ENCODE data around the gene CLDN20. TPM values are rescaled to one million over a fixed set of nuclear protein-coding genes. Genes with fewer than 3 reads are reported as not detected.
"Not testable (repeated sequence)": the region's sequence is repeated elsewhere in the genome, so short reads cannot be mapped to it uniquely, and the experiment has no call there.

CLDN20 gene
- not detected for total RNA-seq

GRCh38 chr6:155263373-155264063, at the start of gene CLDN20:
CLDN20 (plus strand) TSS chr6:155264013; CDS start chr6:155275720, 11,707 bp downstream.
- Mint-ChIP-seq H3K27me3 (no peaks in the 10 kb centered on the region), H3K36me3 (peaks cover 12% of the 10 kb centered on the region), H3K4me3 (no peak within 1 kb of the TSS), H3K9me3 (no peaks in the 10 kb centered on the region), H3K27ac (no peak within 1 kb of the TSS), H3K4me1 (peaks cover 3% of the 10 kb centered on the region)
- POLR2A ChIA-PET, result no interaction called here
- DNase-seq, result no peak
- no peak for ATAC-seq (ENCODE audit: low read depth)

GRCh38 chr6:155215906-155216305, 47.9 kb upstream of the CLDN20 start:
- no peak for DNase-seq
- H3K36me3 Mint-ChIP-seq, result no peaks in the 10 kb centered on the region
- H3K4me1 Mint-ChIP-seq, result peaks cover 1% of the 10 kb centered on the region
- no peak overlapping the region for H3K27ac Mint-ChIP-seq
- no peaks in the 10 kb centered on the region for H3K9me3 Mint-ChIP-seq
- no peak overlapping the region for H3K4me3 Mint-ChIP-seq
- no peak for ATAC-seq (ENCODE audit: low read depth)
- POLR2A ChIA-PET, result no interaction called here
- H3K27me3 Mint-ChIP-seq, result peaks cover 10% of the 10 kb centered on the region

GRCh38 chr6:155216312-155217046, 47.3 kb upstream of the CLDN20 start:
- H3K27ac Mint-ChIP-seq, result no peak overlapping the region
- no peaks in the 10 kb centered on the region for H3K9me3 Mint-ChIP-seq
- no peaks in the 10 kb centered on the region for H3K36me3 Mint-ChIP-seq
- no peak for DNase-seq
- H3K27me3 Mint-ChIP-seq, result peaks cover 10% of the 10 kb centered on the region
- no peak for ATAC-seq (ENCODE audit: low read depth)
- H3K4me3 Mint-ChIP-seq, result no peak overlapping the region
- POLR2A ChIA-PET, result no interaction called here
- peaks cover 1% of the 10 kb centered on the region for H3K4me1 Mint-ChIP-seq

GRCh38 chr6:155218711-155219110, 45.1 kb upstream of the CLDN20 start:
- POLR2A ChIA-PET, result not testable (repeated sequence)

GRCh38 chr6:155219299-155219698, 44.5 kb upstream of the CLDN20 start:
- H3K27me3 Mint-ChIP-seq, result peaks cover 9% of the 10 kb centered on the region
- POLR2A ChIA-PET, result no interaction called here
- no peaks in the 10 kb centered on the region for H3K36me3 Mint-ChIP-seq
- H3K9me3 Mint-ChIP-seq, result no peaks in the 10 kb centered on the region
- no peak overlapping the region for H3K27ac Mint-ChIP-seq
- DNase-seq (no peak), ATAC-seq (ENCODE audit: low read depth) (no peak)
- H3K4me1 Mint-ChIP-seq, result peaks cover 9% of the 10 kb centered on the region
- H3K4me3 Mint-ChIP-seq, result no peak overlapping the region

More at GRCh38 chr6:155218711-155219110, 45.1 kb upstream of the CLDN20 start:
- DNase-seq; H3K27me3 Mint-ChIP-seq; H3K9me3 Mint-ChIP-seq; H3K4me3 Mint-ChIP-seq; ATAC-seq (ENCODE audit: low read depth); H3K36me3 Mint-ChIP-seq; H3K27ac Mint-ChIP-seq; H3K4me1 Mint-ChIP-seq: not testable (repeated sequence)

GRCh38 chr6:155219858-155220301, 43.9 kb upstream of the CLDN20 start:
- no peak overlapping the region for H3K4me3 Mint-ChIP-seq

GRCh38 chr6:155221086-155221485, 42.7 kb upstream of the CLDN20 start:
- ATAC-seq (ENCODE audit: low read depth), result no peak
- Mint-ChIP-seq H3K4me1 (peaks cover 14% of the 10 kb centered on the region), H3K27me3 (peaks cover 11% of the 10 kb centered on the region), H3K4me3 (no peak overlapping the region), H3K27ac (no peak overlapping the region), H3K36me3 (no peaks in the 10 kb centered on the region), H3K9me3 (no peaks in the 10 kb centered on the region)
- no peak for DNase-seq
- POLR2A ChIA-PET, result no interaction called here

More at GRCh38 chr6:155219858-155220301, 43.9 kb upstream of the CLDN20 start:
- DNase-seq (no peak), ATAC-seq (ENCODE audit: low read depth) (no peak)
- H3K27me3 Mint-ChIP-seq, result peaks cover 9% of the 10 kb centered on the region
- H3K4me1 Mint-ChIP-seq, result peaks cover 14% of the 10 kb centered on the region
- H3K9me3 Mint-ChIP-seq, result no peaks in the 10 kb centered on the region
- POLR2A ChIA-PET, result no interaction called here
- no peak overlapping the region for H3K27ac Mint-ChIP-seq
- no peaks in the 10 kb centered on the region for H3K36me3 Mint-ChIP-seq

GRCh38 chr6:155222506-155222905, 41.3 kb upstream of the CLDN20 start:
- peaks cover 4% of the 10 kb centered on the region for H3K27me3 Mint-ChIP-seq
- POLR2A ChIA-PET, result no interaction called here
- DNase-seq (no peak), ATAC-seq (ENCODE audit: low read depth) (no peak)
- H3K36me3 Mint-ChIP-seq, result no peaks in the 10 kb centered on the region
- no peak overlapping the region for H3K4me3 Mint-ChIP-seq
- no peaks in the 10 kb centered on the region for H3K9me3 Mint-ChIP-seq
- no peak overlapping the region for H3K27ac Mint-ChIP-seq
- H3K4me1 Mint-ChIP-seq, result peaks cover 14% of the 10 kb centered on the region

GRCh38 chr6:155223646-155224451, 40.0 kb upstream of the CLDN20 start:
- peaks cover 14% of the 10 kb centered on the region for H3K4me1 Mint-ChIP-seq
- H3K4me3 Mint-ChIP-seq, result no peak overlapping the region
- peaks cover 5% of the 10 kb centered on the region for H3K27me3 Mint-ChIP-seq
- H3K27ac Mint-ChIP-seq, result peak overlapping the region; percentile 28
- DNase-seq (no peak), ATAC-seq (ENCODE audit: low read depth) (peak; percentile 83)
- POLR2A ChIA-PET, result no interaction called here
- H3K9me3 Mint-ChIP-seq, result no peaks in the 10 kb centered on the region
- no peaks in the 10 kb centered on the region for H3K36me3 Mint-ChIP-seq

GRCh38 chr6:155224618-155225017, 39.2 kb upstream of the CLDN20 start:
- Mint-ChIP-seq H3K36me3 (no peaks in the 10 kb centered on the region), H3K9me3 (no peaks in the 10 kb centered on the region), H3K4me1 (peaks cover 14% of the 10 kb centered on the region), H3K27me3 (peaks cover 7% of the 10 kb centered on the region), H3K4me3 (no peak overlapping the region), H3K27ac (peak overlapping the region; percentile 28)
- POLR2A ChIA-PET, result interaction anchor here (0.6 kb wide), 1 partner anchor 992 kb away, joined by 4 read pairs; no protein-coding TSS in a partner anchor
- ATAC-seq (ENCODE audit: low read depth) (no peak), DNase-seq (no peak)

- POLR2A ChIA-PET, result no interaction called here
- peaks cover 7% of the 10 kb centered on the region for H3K27me3 Mint-ChIP-seq
- no peak overlapping the region for H3K4me3 Mint-ChIP-seq
These were observed 36.8 kb upstream of the CLDN20 start for GRCh38 chr6:155227046-155227445.

GRCh38 chr6:155228546-155229166, 35.2 kb upstream of the CLDN20 start:
- no peak overlapping the region for H3K4me3 Mint-ChIP-seq
- no peaks in the 10 kb centered on the region for H3K36me3 Mint-ChIP-seq
- H3K27ac Mint-ChIP-seq, result no peak overlapping the region
- H3K27me3 Mint-ChIP-seq, result peaks cover 7% of the 10 kb centered on the region
- POLR2A ChIA-PET, result no interaction called here
- H3K4me1 Mint-ChIP-seq, result peaks cover 12% of the 10 kb centered on the region
- ATAC-seq (ENCODE audit: low read depth) (no peak), DNase-seq (no peak)
- no peaks in the 10 kb centered on the region for H3K9me3 Mint-ChIP-seq

More at GRCh38 chr6:155227046-155227445, 36.8 kb upstream of the CLDN20 start:
- H3K36me3 Mint-ChIP-seq, result no peaks in the 10 kb centered on the region
- DNase-seq (no peak), ATAC-seq (ENCODE audit: low read depth) (no peak)
- H3K4me1 Mint-ChIP-seq, result peaks cover 14% of the 10 kb centered on the region
- no peak overlapping the region for H3K27ac Mint-ChIP-seq
- H3K9me3 Mint-ChIP-seq, result no peaks in the 10 kb centered on the region

- H3K4me3 Mint-ChIP-seq; H3K27me3 Mint-ChIP-seq; DNase-seq; POLR2A ChIA-PET; H3K9me3 Mint-ChIP-seq; H3K27ac Mint-ChIP-seq; ATAC-seq (ENCODE audit: low read depth); H3K4me1 Mint-ChIP-seq; H3K36me3 Mint-ChIP-seq: not testable (repeated sequence)
These were observed 32.8 kb upstream of the CLDN20 start for GRCh38 chr6:155230975-155231374.
